NAMALWA (cell line): Measurements from ENCODE around the gene ANKRD39.
"Not testable (repeated sequence)": the region's sequence is repeated elsewhere in the genome, so short reads cannot be mapped to it uniquely, and the experiment has no call there.

ENCODE experiments used
- DNase-seq: peaks from one replicate; pipeline ENCODE4 v3.0.0-alpha.2; 2015; ENCODE audit warnings: low spot score

The ANKRD39 gene

DNA sequence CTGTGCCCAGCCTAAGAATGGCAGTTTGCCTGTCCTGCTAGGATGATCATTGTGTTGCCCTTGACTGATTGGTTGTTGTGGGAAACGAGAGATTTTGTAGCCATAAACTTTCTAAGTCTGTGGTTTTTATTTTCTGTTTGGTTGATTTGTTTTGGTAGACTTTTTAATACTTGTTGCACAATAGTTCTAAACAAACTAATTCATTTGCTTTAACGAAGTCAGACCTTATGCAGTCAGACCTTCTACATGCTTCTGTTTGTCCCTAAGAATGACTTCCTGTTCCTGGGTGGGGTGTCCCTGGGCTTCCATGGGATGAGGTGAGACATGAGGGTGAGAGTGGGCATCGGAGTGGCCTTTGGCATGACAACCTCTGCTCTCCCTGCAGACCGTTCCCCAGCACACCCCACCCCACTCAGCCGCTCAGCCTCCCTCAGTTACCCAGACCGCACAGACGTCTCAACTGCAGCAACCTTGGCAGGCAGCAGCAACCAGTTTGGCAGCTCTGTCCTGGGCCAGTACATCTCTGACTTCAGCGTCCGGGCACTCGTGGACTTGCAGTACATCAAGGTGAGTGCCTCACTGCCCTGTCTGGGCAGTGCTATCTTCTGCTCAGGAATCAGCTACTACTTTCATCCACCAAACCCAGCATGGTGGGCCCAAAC, 49.5 kb downstream of the ANKRD39 start:
- no peak for DNase-seq

- DNase-seq = no peak
Measured at GRCh38 chr2:96807127-96807471, 50.7 kb downstream of the ANKRD39 start.

DNA sequence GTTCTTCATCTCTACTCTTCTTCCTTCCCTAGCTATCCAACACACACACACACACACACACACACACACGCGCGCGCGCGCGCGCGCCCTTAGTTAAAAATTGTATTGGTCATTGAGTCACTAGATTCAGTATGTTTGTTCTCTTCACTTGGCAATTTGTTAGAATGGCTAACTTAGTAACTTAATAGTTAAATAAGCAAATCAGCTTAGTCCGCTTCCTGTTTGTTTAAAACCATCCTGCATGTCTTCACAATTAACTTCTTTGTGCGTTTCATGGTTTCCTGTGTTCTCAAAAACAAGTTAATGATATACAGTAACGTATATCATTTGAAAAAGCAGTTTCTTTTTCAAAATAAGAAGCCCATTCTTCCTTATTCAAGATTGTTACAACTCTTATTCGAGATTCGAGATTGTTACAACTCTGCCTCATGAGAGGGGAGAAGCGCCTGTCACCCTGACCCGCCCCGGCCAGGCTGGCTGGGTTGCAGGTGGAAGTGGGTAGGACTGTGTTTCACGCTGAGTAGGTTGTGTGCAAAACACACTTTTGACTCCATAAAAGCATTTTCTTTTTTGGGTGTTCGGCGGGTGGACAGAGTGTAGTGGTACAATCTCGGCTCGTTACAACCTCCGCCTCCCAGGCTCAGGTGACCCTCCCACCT, 51.2 kb downstream of the ANKRD39 start:
- peak; percentile 46 for DNase-seq

DNA sequence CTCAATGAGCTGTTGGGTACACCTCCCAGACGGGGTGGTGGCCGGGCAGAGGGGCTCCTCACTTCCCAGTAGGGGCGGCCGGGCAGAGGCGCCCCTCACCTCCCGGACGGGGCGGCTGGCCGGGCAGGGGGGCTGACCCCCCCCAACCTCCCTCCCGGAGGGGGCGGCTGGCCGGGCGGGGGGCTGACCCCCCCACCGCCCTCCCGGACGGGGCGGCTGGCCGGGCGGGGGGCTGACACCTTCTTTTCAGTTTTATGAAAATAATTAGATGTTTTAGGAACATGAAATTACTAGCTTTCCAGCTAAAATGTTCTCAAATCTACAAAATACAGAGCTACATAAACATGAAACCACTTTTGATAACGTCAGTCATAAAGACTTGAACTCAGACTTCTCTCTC, 51.9 kb downstream of the ANKRD39 start:
- DNase-seq = not testable (repeated sequence)

DNA sequence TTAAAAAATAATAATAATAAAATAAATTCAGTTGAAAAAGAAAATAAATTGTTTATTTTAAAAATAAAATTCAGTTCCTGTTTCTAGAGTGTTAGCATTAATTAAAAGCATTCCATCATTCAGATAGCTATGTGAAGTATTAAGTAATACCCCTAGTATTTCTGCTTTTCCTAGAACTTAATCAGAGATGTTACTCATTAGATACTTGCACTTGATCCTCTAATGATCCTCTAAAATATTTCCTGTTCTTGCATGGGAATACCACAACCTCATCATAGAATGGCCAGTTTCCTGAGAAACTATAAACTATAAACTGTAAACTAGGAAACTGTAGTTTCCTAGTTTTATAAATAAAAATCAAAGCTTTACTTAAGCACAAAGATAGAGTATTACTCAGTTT, 52.8 kb downstream of the ANKRD39 start:
- DNase-seq = no peak

DNA sequence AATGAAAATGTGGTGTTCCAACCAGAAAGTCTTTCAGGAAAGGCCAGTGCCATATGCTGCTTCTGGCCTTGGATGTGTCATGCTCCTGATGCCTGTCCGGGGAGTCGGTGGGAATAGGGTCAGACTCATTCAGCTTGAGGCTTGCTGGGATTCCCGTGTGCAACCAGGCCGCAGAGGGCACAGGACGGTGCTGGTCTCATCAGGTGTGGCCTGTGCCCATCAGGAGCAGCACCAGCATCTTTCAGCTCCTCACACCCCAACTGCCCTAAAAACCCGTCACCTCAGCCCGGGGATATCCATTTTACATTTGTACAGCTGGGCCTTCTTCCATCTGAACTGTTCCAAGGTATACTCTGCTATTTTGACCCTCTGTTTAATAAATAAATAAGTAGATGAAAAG, 55.1 kb downstream of the ANKRD39 start:
- DNase-seq = no peak

- peak; percentile 25 for DNase-seq
Measured at GRCh38 chr2:96801786-96802595, 55.8 kb downstream of the ANKRD39 start.

DNA sequence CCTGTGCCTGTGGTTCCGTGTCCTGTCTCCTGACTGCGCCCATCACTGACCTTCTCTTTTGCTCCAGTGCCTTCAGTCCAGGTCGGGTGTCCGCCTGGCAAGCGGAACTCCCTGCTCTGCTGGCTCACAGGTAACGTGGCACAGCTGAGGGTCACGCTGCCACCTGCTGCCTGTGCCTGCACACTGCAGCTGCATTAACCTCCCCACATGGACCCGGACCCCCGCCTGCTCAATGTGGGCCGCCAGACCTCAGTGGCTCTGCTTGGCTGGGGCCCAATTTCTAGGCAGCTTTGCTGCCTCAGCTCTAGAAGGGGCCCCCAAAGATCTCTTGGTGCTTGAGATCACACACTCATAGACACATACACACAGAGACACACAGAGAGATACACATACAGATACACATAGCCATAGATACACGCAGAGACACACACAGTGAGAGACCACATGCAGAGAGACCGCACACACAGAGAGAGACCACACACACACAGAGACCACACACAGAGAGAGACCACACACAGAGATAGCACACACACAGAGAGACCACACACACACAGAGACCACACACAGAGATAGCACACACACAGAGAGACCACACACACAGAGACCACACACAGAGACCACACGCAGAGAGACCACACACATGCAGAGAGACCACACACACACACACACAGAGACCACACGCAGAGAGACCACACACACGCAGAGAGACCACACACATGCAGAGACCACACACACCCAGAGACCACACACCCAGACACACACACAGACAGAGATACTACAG, 56.6 kb downstream of the ANKRD39 start:
- DNase-seq = peak; percentile 81

DNA sequence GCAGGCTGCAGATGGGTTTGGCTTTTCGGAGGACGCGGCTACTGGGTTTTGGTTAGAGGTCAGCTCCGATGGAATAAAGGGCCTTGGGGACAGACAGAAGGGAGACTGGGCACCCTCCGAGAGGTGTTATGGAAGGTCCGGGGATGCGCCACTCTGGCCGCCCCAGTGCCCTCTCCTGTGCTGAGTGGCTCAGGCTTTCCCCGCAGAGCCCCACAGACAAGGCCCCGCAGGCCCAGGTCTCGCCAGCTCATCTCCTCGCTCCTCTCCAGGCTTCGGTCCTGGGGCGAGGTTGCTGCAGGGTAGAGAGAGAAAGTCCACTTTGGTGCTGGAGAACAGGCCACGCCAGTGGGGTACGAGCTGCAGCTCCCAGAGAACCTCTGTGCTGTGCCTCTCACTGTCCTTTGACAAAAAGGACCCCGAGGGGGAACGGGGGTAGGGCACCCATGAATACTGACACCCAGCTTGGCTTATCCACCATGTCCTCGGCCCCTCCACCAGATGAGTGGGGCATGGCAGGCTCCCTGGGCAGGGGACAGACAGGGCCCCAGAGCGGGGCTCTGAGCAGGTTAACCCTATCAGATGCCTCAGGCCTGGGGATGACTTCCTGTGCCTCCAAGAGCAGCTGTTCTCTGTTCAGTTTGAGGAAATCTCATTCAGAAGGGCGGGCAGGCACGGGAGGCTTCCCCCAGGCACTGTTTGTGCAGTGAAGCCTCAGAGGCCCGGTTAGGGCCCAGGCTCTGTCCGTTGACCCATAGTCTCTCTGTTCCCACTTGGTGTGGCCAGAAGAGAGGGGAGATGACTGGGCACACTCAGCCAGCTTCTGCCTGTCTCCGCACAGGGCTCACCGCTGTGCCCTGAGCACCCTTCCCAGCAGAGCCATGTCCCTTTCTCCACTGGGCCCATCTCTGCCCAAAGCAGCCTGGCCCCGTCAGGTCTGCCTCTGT, 57.5 kb downstream of the ANKRD39 start:
- no peak for DNase-seq

DNA sequence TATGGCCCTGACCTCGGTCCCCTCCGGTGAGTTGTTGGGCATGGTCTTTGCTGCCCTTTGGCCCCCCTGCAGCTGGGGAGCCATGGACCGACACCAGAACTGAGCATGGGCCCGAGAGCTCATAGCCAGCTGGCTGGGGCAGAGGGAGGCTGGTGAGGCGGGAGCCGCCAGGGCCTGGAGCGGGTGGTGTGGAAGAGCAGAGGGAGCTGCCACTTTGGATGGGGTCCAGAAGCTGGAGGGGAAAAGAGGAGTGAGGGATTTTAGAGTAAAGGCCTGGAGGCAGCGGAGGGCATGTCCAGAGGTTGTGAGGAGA, 58.2 kb downstream of the ANKRD39 start:
- DNase-seq = no peak

GRCh38 chr2:96798733-96799622, 58.8 kb downstream of the ANKRD39 start:
- no peak for DNase-seq
